Mucosa of rectum (tissue), 2 donors: ENCODE data around the gene SNX8.

Experiments used
- H3K27ac ChIP-seq, 2 donors: one replicate each; pipeline ENCODE4 v1.7.0; 2013; ENCODE audit warnings: inconsistent platforms in 2 of 2, low read depth in 2 of 2, low read length in 2 of 2
- H3K27me3 ChIP-seq, 2 donors: one replicate each; pipeline ENCODE4 v1.7.0; 2013; ENCODE audit warnings: low read length in 2 of 2; ENCODE audit not compliant: control insufficient read depth in 2 of 2, insufficient read depth in 2 of 2
- H3K36me3 ChIP-seq, 2 donors: one replicate each; pipeline ENCODE4 v1.7.0; 2013; ENCODE audit warnings: low read length in 2 of 2; ENCODE audit not compliant: control insufficient read depth in 2 of 2, insufficient read depth in 2 of 2
- H3K4me1 ChIP-seq, 2 donors: one replicate each; pipeline ENCODE4 v1.7.0; 2013; ENCODE audit warnings: low read length in 2 of 2, mild to moderate bottlenecking in 1 of 2; ENCODE audit not compliant: control insufficient read depth in 2 of 2, insufficient read depth in 2 of 2
- H3K4me3 ChIP-seq, 2 donors: one replicate each; pipeline ENCODE4 v1.7.0; 2013; ENCODE audit warnings: low read length in 2 of 2
- H3K9ac ChIP-seq, 2 donors: one replicate each; pipeline ENCODE4 v1.7.0; 2013; ENCODE audit warnings: low read length in 2 of 2, low read depth in 1 of 2, mild to moderate bottlenecking in 1 of 2
- H3K9me3 ChIP-seq, 2 donors: one replicate each; pipeline ENCODE4 v1.7.0; 2013; ENCODE audit warnings: low read length in 2 of 2; ENCODE audit not compliant: control insufficient read depth in 2 of 2
- donor health status: healthy.
- donor health status: Normal muscosa, but diverticular disease.

The SNX8 gene

DNA sequence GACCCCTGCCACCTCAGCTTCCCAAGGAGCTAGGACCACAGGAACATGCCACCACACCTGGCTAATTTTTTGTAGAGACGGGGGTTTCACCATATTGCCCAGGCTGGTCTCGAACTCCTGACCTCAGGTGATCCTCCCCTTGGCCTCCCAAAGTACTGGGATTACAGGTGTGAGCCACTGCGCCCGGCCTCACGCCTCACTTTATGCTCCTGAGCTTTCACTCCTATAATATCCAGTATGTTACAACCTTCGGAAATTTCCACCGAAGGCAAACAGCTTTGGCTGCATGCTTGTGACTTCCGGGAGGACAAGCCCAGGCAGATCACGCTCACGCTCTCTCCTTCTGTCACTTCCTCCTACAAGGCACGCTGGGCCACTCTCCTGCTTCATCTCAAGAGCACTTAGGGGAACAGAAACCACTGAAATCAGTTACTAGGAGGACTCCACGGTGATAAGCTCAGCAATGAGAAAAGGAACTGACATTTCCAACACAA, 77.1 kb downstream of the SNX8 start:
- Histone ChIP-seq H3K4me3 (no peak overlapping the region), H3K27ac (peak overlapping the region; percentile 58 to 71), H3K9ac (no peak overlapping the region), H3K27me3 (no peaks in the 10 kb centered on the region), H3K4me1 (peaks cover 4 to 15% of the 10 kb centered on the region in 2 donors), H3K9me3 (no peaks in the 10 kb centered on the region), H3K36me3 (peaks cover 23 to 29% of the 10 kb centered on the region in 2 donors)

- Histone ChIP-seq H3K4me1 (peaks cover 11 to 18% of the 10 kb centered on the region in 2 donors), H3K27ac (no peak overlapping the region), H3K27me3 (no peaks in the 10 kb centered on the region), H3K4me3 (no peak overlapping the region), H3K9ac (no peak overlapping the region), H3K36me3 (peaks cover 18 to 32% of the 10 kb centered on the region in 2 donors), H3K9me3 (no peaks in the 10 kb centered on the region)
Observed at GRCh38 chr7:2233926-2234325, 80.3 kb downstream of the SNX8 start.

DNA sequence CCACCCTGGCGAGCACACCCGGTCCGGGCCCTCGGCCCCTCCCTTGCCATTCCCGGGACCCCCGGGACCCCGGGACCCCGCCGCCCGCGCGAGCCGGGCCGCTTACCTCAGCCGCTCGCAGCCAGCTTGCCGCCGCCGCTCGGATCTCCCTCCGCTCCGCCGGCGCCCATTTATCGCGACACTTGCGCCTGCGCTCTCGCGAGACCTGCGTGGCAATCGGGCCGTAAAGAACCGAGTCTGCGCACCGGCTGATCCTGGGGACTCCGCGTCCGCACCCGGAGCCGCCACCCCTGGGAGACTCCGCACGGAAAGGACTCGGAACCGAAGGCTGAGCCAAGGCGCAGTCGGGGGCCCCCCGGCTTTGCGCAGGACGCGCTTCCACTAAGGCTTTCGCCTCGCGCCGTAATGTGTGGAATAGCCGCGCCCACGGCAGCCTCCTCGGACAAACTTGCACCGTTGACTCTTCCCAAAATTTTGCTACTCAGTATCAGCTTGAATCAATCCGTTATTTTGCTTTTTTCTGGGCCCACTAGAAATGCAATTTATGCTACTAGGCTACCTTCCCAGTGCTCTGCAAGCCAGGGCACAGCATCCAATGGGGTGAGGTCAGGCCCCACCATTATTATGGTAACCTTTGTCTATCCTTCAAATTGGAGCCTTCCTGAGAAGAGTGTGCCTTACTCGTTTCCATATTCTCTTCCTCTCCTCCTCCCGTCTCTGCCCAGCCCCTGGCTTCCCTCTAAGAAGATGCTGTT, 81.3 kb downstream of the SNX8 start, which contains the start of gene MAD1L1:
Gene MAD1L1 (minus strand): TSS at position 180 of the 755 bp plus-strand sequence. CDS start 2,812 bp downstream, outside the sequence.
- Histone ChIP-seq H3K4me1 (peaks cover 11 to 18% of the 10 kb centered on the region in 2 donors), H3K36me3 (peaks cover 12 to 27% of the 10 kb centered on the region in 2 donors), H3K9ac (peak within 1 kb of the TSS; percentile 57 to 78), H3K4me3 (peak within 1 kb of the TSS; percentile 71 to 95), H3K9me3 (no peaks in the 10 kb centered on the region), H3K27me3 (no peaks in the 10 kb centered on the region), H3K27ac (peak within 1 kb of the TSS in 1 of 2 donors; percentile 32)

DNA sequence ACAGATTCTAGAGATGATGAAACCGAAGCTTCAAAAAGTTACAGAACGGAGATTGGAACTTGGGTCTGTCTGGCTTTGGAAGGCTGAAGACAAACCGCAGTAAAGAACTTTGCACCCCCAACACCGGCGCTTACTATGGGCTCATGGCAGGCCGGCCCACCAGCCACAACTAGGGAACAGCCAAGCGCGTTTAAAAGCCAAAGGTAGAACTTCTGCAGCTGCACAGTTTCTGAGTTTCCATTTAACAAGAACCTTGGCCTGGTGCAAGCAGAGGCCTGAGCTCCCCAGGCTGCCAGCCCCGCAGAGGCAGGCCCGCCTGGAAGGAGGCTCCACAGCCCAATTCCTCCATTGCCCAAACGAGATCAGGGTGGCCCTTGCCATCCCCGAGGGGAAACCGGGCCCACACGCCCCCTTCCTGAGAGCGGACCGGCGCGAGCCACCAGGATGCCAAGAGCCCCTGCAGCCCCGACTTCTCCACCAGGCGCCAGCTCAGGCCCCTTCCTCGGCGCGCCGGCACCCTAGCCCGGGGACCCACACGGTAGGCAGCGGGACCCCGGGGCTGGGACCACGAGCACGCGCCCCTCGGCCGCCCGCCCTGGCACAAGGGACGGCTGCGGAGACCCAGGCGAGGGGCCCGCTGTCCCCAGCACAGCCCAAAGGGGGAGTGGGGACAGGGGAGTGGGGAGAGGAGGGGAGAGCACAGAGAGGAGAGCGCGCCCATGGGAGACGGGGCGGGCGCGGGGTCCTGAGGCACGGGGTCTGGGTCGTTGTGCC, 82.1 kb downstream of the SNX8 start:
- Histone ChIP-seq H3K36me3 (peaks cover 14 to 26% of the 10 kb centered on the region in 2 donors), H3K9ac (peak overlapping the region; percentile 57 to 78), H3K9me3 (no peaks in the 10 kb centered on the region), H3K27me3 (no peaks in the 10 kb centered on the region), H3K4me1 (peaks cover 8 to 18% of the 10 kb centered on the region in 2 donors), H3K4me3 (peak overlapping the region; percentile 71 to 95), H3K27ac (peak overlapping the region in 1 of 2 donors; percentile 32)

DNA sequence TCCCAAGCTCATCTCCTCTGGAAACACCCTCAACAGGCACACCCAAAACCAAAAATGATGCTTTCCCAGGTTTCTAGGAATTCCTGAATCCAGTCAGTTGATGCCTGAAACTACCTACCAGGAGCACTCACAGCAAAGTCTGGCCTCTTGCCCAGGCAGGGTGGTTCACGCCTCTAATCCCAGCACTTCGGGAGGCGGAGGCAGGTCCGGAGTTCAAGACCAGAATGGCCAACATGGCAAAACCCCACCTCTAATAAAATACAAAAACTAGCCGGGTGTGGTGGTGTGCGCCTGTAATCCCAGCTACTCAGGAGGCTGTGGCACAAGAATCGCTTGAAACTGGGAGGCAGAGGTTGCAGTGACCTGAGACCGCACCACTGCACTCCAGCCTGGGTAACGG, 83.4 kb downstream of the SNX8 start:
- Histone ChIP-seq H3K36me3 (peaks cover 18 to 23% of the 10 kb centered on the region in 2 donors), H3K4me3 (no peak overlapping the region), H3K27me3 (no peaks in the 10 kb centered on the region), H3K9ac (no peak overlapping the region), H3K9me3 (no peaks in the 10 kb centered on the region), H3K27ac (no peak overlapping the region), H3K4me1 (peaks cover 8 to 18% of the 10 kb centered on the region in 2 donors)

DNA sequence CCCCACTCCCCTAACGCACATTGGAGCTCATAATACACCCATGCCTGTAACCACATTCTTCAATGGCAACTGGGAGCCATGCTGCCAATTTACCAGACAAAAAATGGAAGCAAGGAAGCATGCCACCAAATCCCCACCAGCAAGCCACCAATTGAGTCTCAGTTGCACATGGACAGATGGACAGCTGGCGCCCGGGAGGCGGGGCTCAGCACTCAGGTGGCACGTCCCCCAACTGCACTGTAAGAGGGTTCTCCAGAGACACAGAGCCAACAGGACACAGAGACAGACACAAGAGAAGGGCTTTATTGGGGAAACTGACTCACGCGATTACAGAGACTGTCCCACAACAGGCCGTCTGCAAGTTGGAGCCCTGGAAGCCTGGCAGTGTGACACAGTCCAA, 84.0 kb downstream of the SNX8 start:
- Histone ChIP-seq H3K9ac (no peak overlapping the region), H3K36me3 (peaks cover 23 to 27% of the 10 kb centered on the region in 2 donors), H3K27me3 (no peaks in the 10 kb centered on the region), H3K27ac (no peak overlapping the region), H3K9me3 (no peaks in the 10 kb centered on the region), H3K4me3 (no peak overlapping the region), H3K4me1 (peaks cover 8 to 18% of the 10 kb centered on the region in 2 donors)

- Histone ChIP-seq H3K27me3 (no peaks in the 10 kb centered on the region), H3K4me3 (no peak overlapping the region), H3K36me3 (peaks cover 23 to 27% of the 10 kb centered on the region in 2 donors), H3K4me1 (peaks cover 8 to 18% of the 10 kb centered on the region in 2 donors), H3K27ac (no peak overlapping the region), H3K9me3 (no peaks in the 10 kb centered on the region), H3K9ac (no peak overlapping the region)
Observed at GRCh38 chr7:2229467-2229866, 84.8 kb downstream of the SNX8 start.

- Histone ChIP-seq H3K4me3 (no peak overlapping the region), H3K27me3 (no peaks in the 10 kb centered on the region), H3K27ac (no peak overlapping the region), H3K36me3 (peaks cover 23 to 27% of the 10 kb centered on the region in 2 donors), H3K4me1 (peaks cover 8 to 18% of the 10 kb centered on the region in 2 donors), H3K9me3 (no peaks in the 10 kb centered on the region), H3K9ac (no peak overlapping the region)
Observed at GRCh38 chr7:2228921-2229320, 85.3 kb downstream of the SNX8 start.

DNA sequence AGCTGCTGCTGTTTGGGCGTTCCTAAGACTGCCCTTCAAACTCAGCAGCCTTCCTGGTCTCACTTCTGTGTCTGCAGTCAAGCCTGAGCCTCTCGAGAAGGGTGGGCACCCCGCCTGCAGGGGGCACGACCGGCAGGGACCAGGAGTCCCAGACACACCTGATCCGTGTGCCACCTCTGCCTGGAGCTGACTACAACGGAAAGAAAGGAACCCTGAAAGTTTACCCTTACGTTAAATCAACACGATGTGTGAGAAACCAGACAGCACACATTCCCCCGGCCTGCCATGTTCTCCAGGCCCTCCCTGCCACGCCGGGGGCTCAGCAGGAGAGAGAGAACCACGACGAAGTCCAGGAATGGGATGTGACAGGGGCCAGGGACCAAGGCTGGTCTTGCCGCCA, 86.5 kb downstream of the SNX8 start:
- Histone ChIP-seq H3K27ac (no peak overlapping the region), H3K9me3 (no peaks in the 10 kb centered on the region), H3K4me1 (peaks cover 5 to 15% of the 10 kb centered on the region in 2 donors), H3K27me3 (no peaks in the 10 kb centered on the region), H3K4me3 (no peak overlapping the region), H3K36me3 (peaks cover 23 to 27% of the 10 kb centered on the region in 2 donors), H3K9ac (no peak overlapping the region)

DNA sequence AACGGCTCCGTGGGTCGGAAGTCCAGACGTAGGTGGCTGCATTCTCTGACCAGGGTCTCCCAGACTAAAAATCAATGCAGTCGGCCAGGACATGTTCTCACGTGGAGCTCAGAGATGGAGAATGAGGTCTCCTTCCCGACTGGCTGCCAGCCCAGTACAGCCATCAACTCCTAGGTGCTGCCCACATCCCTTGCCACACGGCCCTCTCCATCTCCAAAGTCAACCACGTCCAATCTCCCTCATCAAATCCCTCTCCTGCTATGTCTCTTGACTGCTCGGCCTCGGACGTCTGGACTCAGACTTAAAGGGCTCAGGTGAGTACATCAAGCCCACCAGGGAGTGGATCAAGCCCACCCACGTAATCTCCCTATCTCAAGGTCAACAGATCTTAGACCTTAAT, 88.4 kb downstream of the SNX8 start:
- Histone ChIP-seq H3K9ac (no peak overlapping the region), H3K27me3 (no peaks in the 10 kb centered on the region), H3K4me1 (peaks cover 0 to 4% of the 10 kb centered on the region in 2 donors), H3K9me3 (no peaks in the 10 kb centered on the region), H3K36me3 (peaks cover 26 to 34% of the 10 kb centered on the region in 2 donors), H3K27ac (no peak overlapping the region), H3K4me3 (no peak overlapping the region)
